Right hindlimb (tissue), 1 donor: ENCODE data around the gene GGTLC3.
A peak's percentile ranks its signal among the peaks of the same experiment; 100 is the strongest.
"Not testable (repeated sequence)": the region's sequence is repeated elsewhere in the genome, so short reads cannot be mapped to it uniquely, and the experiment has no call there.

Experiments
- DNase-seq: peaks from one replicate; pipeline ENCODE4 v3.0.0-alpha.2; 2018

GGTLC3 gene

GRCh38 chr22:18518061-18518460, at the start of gene GGTLC3:
Gene GGTLC3 (minus strand): TSS chr22:18518161. CDS start chr22:18517897, 264 bp downstream.
- DNase-seq = not testable (repeated sequence)

GRCh38 chr22:18560099-18560974, 42.4 kb upstream of the GGTLC3 start:
- not testable (repeated sequence) for DNase-seq

GRCh38 chr22:18558939-18559338, 41.0 kb upstream of the GGTLC3 start:
- not testable (repeated sequence) for DNase-seq

- not testable (repeated sequence) for DNase-seq
Observed at GRCh38 chr22:18558516-18558915, 40.6 kb upstream of the GGTLC3 start.

GRCh38 chr22:18554280-18555256, 36.6 kb upstream of the GGTLC3 start:
- DNase-seq = not testable (repeated sequence)

GRCh38 chr22:18552839-18553597, 35.1 kb upstream of the GGTLC3 start:
- not testable (repeated sequence) for DNase-seq

GRCh38 chr22:18551046-18551445, 33.1 kb upstream of the GGTLC3 start:
- not testable (repeated sequence) for DNase-seq

GRCh38 chr22:18549458-18550179, 31.7 kb upstream of the GGTLC3 start:
- DNase-seq = not testable (repeated sequence)

- DNase-seq = not testable (repeated sequence)
Observed at GRCh38 chr22:18544615-18545014, 26.7 kb upstream of the GGTLC3 start.

- DNase-seq = not testable (repeated sequence)
Observed at GRCh38 chr22:18543400-18543799, 25.4 kb upstream of the GGTLC3 start.

GRCh38 chr22:18539994-18540393, 22.0 kb upstream of the GGTLC3 start:
- DNase-seq = not testable (repeated sequence)

GRCh38 chr22:18534315-18534714, 16.4 kb upstream of the GGTLC3 start:
- DNase-seq = not testable (repeated sequence)

- DNase-seq = not testable (repeated sequence)
Observed at GRCh38 chr22:18533633-18534032, 15.7 kb upstream of the GGTLC3 start.

- DNase-seq = not testable (repeated sequence)
Observed at GRCh38 chr22:18529416-18530145, 11.6 kb upstream of the GGTLC3 start.

GRCh38 chr22:18528597-18529415, 10.8 kb upstream of the GGTLC3 start:
- DNase-seq = peak; percentile 88

- DNase-seq = not testable (repeated sequence)
Observed at GRCh38 chr22:18527752-18528596, 10.0 kb upstream of the GGTLC3 start, which contains the start of gene TMEM191B. Gene TMEM191B (plus strand): TSS chr22:18527802. CDS start chr22:18527981, 179 bp downstream.

GRCh38 chr22:18523328-18523727, 5.4 kb upstream of the GGTLC3 start:
- not testable (repeated sequence) for DNase-seq

- DNase-seq = not testable (repeated sequence)
Observed at GRCh38 chr22:18522762-18523161, 4.8 kb upstream of the GGTLC3 start.

- DNase-seq = peak; percentile 13
Observed at GRCh38 chr22:18513454-18513853, 4.5 kb downstream of the GGTLC3 start.
